Ovary (tissue), 3 donors: ENCODE data around the gene SBF2.
"Not testable (repeated sequence)": the region's sequence is repeated elsewhere in the genome, so short reads cannot be mapped to it uniquely, and the experiment has no call there.

Source experiments
- EP300 ChIP-seq: sonication (generic); formaldehyde crosslinking; IDR thresholded peaks from one replicate; pipeline ENCODE4 v1.6.1; 2017; ENCODE audit warnings: antibody characterized with exemption
- POLR2A ChIP-seq: fragments of 450-650 bp; IDR thresholded peaks from one replicate; pipeline ENCODE4 v1.6.1; 2017; ENCODE audit warnings: antibody characterized with exemption, mild to moderate bottlenecking, moderate library complexity
- TF ChIP-seq, protein P1 (sequence below), 3 donors: fragments of 450-650 bp in 2 of 3; fragments of 200-600 bp in 1 of 3; IDR thresholded peaks; one replicate each; pipeline versions ENCODE4 v1.5.1 to v1.8.0; 2016 to 2022; ENCODE audit warnings: antibody characterized with exemption in 3 of 3, mild to moderate bottlenecking in 1 of 3
- donor health status: DM: no; HTN: no; CAD: no.

GRCh38 chr11:10133251-10133650 is 160.8 kb downstream of the SBF2 start:
- TF ChIP-seq, protein P1, sequence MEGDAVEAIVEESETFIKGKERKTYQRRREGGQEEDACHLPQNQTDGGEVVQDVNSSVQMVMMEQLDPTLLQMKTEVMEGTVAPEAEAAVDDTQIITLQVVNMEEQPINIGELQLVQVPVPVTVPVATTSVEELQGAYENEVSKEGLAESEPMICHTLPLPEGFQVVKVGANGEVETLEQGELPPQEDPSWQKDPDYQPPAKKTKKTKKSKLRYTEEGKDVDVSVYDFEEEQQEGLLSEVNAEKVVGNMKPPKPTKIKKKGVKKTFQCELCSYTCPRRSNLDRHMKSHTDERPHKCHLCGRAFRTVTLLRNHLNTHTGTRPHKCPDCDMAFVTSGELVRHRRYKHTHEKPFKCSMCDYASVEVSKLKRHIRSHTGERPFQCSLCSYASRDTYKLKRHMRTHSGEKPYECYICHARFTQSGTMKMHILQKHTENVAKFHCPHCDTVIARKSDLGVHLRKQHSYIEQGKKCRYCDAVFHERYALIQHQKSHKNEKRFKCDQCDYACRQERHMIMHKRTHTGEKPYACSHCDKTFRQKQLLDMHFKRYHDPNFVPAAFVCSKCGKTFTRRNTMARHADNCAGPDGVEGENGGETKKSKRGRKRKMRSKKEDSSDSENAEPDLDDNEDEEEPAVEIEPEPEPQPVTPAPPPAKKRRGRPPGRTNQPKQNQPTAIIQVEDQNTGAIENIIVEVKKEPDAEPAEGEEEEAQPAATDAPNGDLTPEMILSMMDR (IDR thresholded peaks at IDR 0.05): not testable (repeated sequence)
- not testable (repeated sequence) for TF ChIP-seq EP300, POLR2A
